GM12878 (cell line): ENCODE data around the gene STXBP2. TPM values are rescaled to one million over a fixed set of nuclear protein-coding genes. Genes with fewer than 3 reads are reported as not detected.

Experiments
- ATAC-seq: fragments of 200-7000 bp; cut with Tn5 transposase; 3 replicates; pipeline ENCODE4 v1.9.1; 2020; ENCODE audit warnings: mild to moderate bottlenecking, moderate library complexity
- BruUV-seq: library from RNA; stranded (reverse); fragments of 400-500 nt; replicated peaks from 2 replicates; lab custom pipeline; 2021; lab: Mats Ljungman, UMichigan
- CTCF ChIA-PET: fragments of 300-600 bp; sonication (Branson Sonifier 250); formaldehyde crosslinking; extraction: SDS; loops from one replicate; lab custom pipeline; 2021; ENCODE audit warnings: inconsistent platforms; lab: Yijun Ruan, JAX
- POLR2A ChIA-PET: fragments of 350-600 bp; formaldehyde crosslinking; extraction: SDS; loops from one replicate; lab custom pipeline; 2021; ENCODE audit warnings: inconsistent platforms; lab: Charles Lee
- RAD21 ChIA-PET: fragments of 300-600 bp; sonication (Branson Sonifier 250); formaldehyde crosslinking; loops from one replicate; lab custom pipeline; 2023; ENCODE audit warnings: antibody characterized with exemption; ENCODE audit not compliant: unreplicated experiment; lab: Charles Lee
- SMC1A ChIA-PET: fragments of 300-600 bp; sonication (Branson Sonifier 250); formaldehyde crosslinking; loops from one replicate; lab custom pipeline; 2023; ENCODE audit not compliant: unreplicated experiment, uncharacterized antibody; lab: Charles Lee
- DNase-seq: peaks from one replicate; pipeline ENCODE4 v3.0.0-alpha.2; 2011; ENCODE audit warnings: low read depth, low spot score
- FAIRE-seq: peaks from 3 replicates; lab custom pipeline; 2011; peaks lifted over from hg19 to GRCh38; lab: Jason Lieb, UNC
- H2AFZ ChIP-seq: 2 replicates; pipeline ENCODE4 v1.6.0; 2011; ENCODE audit warnings: low read depth, low read length, control low read depth; ENCODE audit not compliant: control insufficient read depth
- H3K27ac ChIP-seq: 2 replicates; pipeline ENCODE4 v1.5.1; 2011; ENCODE audit warnings: control low read depth; ENCODE audit not compliant: control insufficient read depth, insufficient read depth
- H3K27me3 ChIP-seq, 2 experiments: replicated peaks in 1 of 2; 2 replicates each; pipeline versions ENCODE4 v1.6.0 to v1.6.1; 2011; ENCODE audit warnings: low read length in 1 of 2; ENCODE audit not compliant: control insufficient read depth in 2 of 2, insufficient read depth in 2 of 2
- H3K36me3 ChIP-seq, 2 experiments: 2 replicates each; pipeline ENCODE4 v1.5.1; 2011; ENCODE audit warnings: low read length in 1 of 2; ENCODE audit not compliant: control insufficient read depth in 2 of 2, insufficient read depth in 2 of 2
- H3K4me1 ChIP-seq: 2 replicates; pipeline ENCODE4 v1.6.1; 2011; ENCODE audit warnings: mild to moderate bottlenecking, low read length, moderate library complexity, mixed read lengths; ENCODE audit not compliant: control insufficient read depth, insufficient read depth
- H3K4me2 ChIP-seq: 2 replicates; pipeline ENCODE4 v1.6.0; 2011; ENCODE audit warnings: control low read depth; ENCODE audit not compliant: control insufficient read depth, insufficient read depth
- H3K4me3 ChIP-seq: fragments of 200-600 bp; sonication (generic); 2 replicates; pipeline ENCODE4 v1.5.1; 2016
- H3K79me2 ChIP-seq: 2 replicates; pipeline ENCODE4 v1.6.0; 2011; ENCODE audit warnings: low read length; ENCODE audit not compliant: control insufficient read depth, insufficient read depth
- H3K9ac ChIP-seq: 2 replicates; pipeline ENCODE4 v1.8.0; 2011; ENCODE audit warnings: low read length, control low read depth, mixed read lengths; ENCODE audit not compliant: control insufficient read depth, insufficient read depth
- H3K9me3 ChIP-seq: replicated peaks from 3 replicates; pipeline ENCODE4 v1.5.1; 2011; ENCODE audit warnings: mild to moderate bottlenecking, low read length; ENCODE audit not compliant: control insufficient read depth, insufficient read depth
- H4K20me1 ChIP-seq: 2 replicates; pipeline ENCODE4 v1.6.0; 2011; ENCODE audit not compliant: control insufficient read depth, insufficient read depth
- ATF3 ChIP-seq: IDR thresholded peaks from 2 replicates; pipeline ENCODE4 v1.6.1; 2011; ENCODE audit warnings: low read depth, mild to moderate bottlenecking, low read length, moderate library complexity, borderline replicate concordance; ENCODE audit errors: extremely low read depth
- BCL3 ChIP-seq: IDR thresholded peaks from 2 replicates; pipeline ENCODE4 v1.6.1; 2011; ENCODE audit warnings: borderline replicate concordance, low read depth, mild to moderate bottlenecking, moderate library complexity, low read length; ENCODE audit not compliant: insufficient read depth, poor library complexity, severe bottlenecking
- CHD4 ChIP-seq: fragments of 200-600 bp; sonication (generic); IDR thresholded peaks from 2 replicates; pipeline ENCODE4 v1.6.1; 2016; ENCODE audit warnings: mild to moderate bottlenecking
- CTCF ChIP-seq, 3 experiments: IDR thresholded peaks in 2 of 3; conservative IDR thresholded peaks in 1 of 3; 2 replicates each; pipeline ENCODE4 v1.5.1; 2011; ENCODE audit warnings: low read depth in 3 of 3, low read length in 3 of 3, mild to moderate bottlenecking in 3 of 3, control low read depth in 2 of 3, moderate library complexity in 2 of 3, inconsistent platforms in 1 of 3, mixed read lengths in 1 of 3; ENCODE audit not compliant: control insufficient read depth in 2 of 3, insufficient read depth in 1 of 3; ENCODE audit errors: extremely low read depth in 1 of 3
- DPF2 ChIP-seq: fragments of 450-650 bp; IDR thresholded peaks from 2 replicates; pipeline ENCODE4 v1.6.1; 2017; ENCODE audit warnings: mild to moderate bottlenecking
- HDAC2 ChIP-seq: fragments of 200-600 bp; sonication (generic); IDR thresholded peaks from 2 replicates; pipeline ENCODE4 v1.6.1; 2017
- KAT2A ChIP-seq: conservative IDR thresholded peaks from 2 replicates; pipeline ENCODE4 v1.6.1; 2011; ENCODE audit warnings: low read depth, low read length; ENCODE audit not compliant: control insufficient read depth
- MTA2 ChIP-seq: fragments of 450-650 bp; IDR thresholded peaks from 2 replicates; pipeline ENCODE4 v1.6.1; 2016; ENCODE audit warnings: low read depth, mild to moderate bottlenecking, moderate library complexity
- MYC ChIP-seq: IDR thresholded peaks from 2 replicates; pipeline ENCODE4 v1.6.1; 2011; ENCODE audit warnings: mild to moderate bottlenecking, low read length, moderate library complexity, inconsistent platforms; ENCODE audit not compliant: insufficient read depth, insufficient replicate concordance, insufficient read length, severe bottlenecking
- POLR2A ChIP-seq: IDR thresholded peaks from 2 replicates; pipeline ENCODE4 v1.6.1; 2011; ENCODE audit warnings: low read depth, mild to moderate bottlenecking, low read length
- POU2F2 ChIP-seq: IDR thresholded peaks from 3 replicates; pipeline ENCODE4 v1.6.1; 2011; ENCODE audit warnings: low read depth, mild to moderate bottlenecking, low read length, borderline replicate concordance
- SIN3A ChIP-seq: IDR thresholded peaks from 2 replicates; pipeline ENCODE4 v1.6.1; 2012; ENCODE audit warnings: low read depth, low read length, improper control_type of control experiment
- USF2 ChIP-seq: IDR thresholded peaks from 2 replicates; pipeline ENCODE4 v1.6.1; 2011; ENCODE audit warnings: low read depth, low read length, improper control_type of control experiment, borderline replicate concordance
- ZBTB33 ChIP-seq: fragments of 450-650 bp; IDR thresholded peaks from 2 replicates; pipeline ENCODE4 v1.6.1; 2017; ENCODE audit warnings: mild to moderate bottlenecking
- WGBS: methylation state at CpG from one replicate; pipeline ENCODE4 v1.1.6; 2016; ENCODE audit warnings: low lambda C conversion rate; ENCODE audit not compliant: insufficient replicate concordance, insufficient coverage; ENCODE audit errors: missing lambda C conversion rate; 5-methylcytosine and 5-hydroxymethylcytosine counted together
- in situ Hi-C: fragments of 300-500 bp; cut with MboI; formaldehyde crosslinking; loops from 9 replicates; pipeline ENCODE4 v1.14.3; 2018; ENCODE audit warnings: mixed read lengths
- intact Hi-C: fragments of 100-400 bp; cut with micrococcal nuclease; formaldehyde crosslinking; loops from one replicate; pipeline ENCODE4 v1.14.2; 2022; ENCODE audit not compliant: unreplicated experiment
- polyA plus RNA-seq, 11 experiments: library from polyadenylated mRNA; depleted of rRNA in 4 of 11; unstranded in 6 of 11; stranded (reverse) in 5 of 11; fragments of >200 nt; fragmentation: Nextera tagmentation in 4 of 11; fragmentation: Illumina TruSeq in 1 of 11; extraction: Ambion mirVana in 4 of 11; extraction: Trizol in 1 of 11; gene quantifications; 1 replicate in 1 of 11; 2 replicates in 10 of 11; pipeline versions ENCODE4 v1.2.1 to v1.2.3, GENCODE V29; 2011 to 2016; ENCODE audit warnings: inconsistent platforms in 2 of 11, missing spikeins in 2 of 11, low read depth in 1 of 11
- total RNA-seq, 4 experiments: library from RNA; depleted of rRNA in 3 of 4; stranded (reverse); fragments of >200 nt in 3 of 4; fragmentation: Illumina TruSeq in 1 of 4; extraction: Trizol in 1 of 4; gene quantifications; 2 replicates each; pipeline versions ENCODE4 v1.2.1 to v1.2.3, GENCODE V29; 2013 to 2021

Gene STXBP2
- total and polyA plus RNA-seq, 10 of the 15 experiments (the other 5 are each of a cell fraction or from before 2014, with no cell fraction given) = 2.6 to 111 (median 61.4) TPM

- intact Hi-C loops = loop anchor here (1.0 to 10.0 kb wide), 3 partner anchors 111 to 294 kb away; no protein-coding TSS in a partner anchor
- ATAC-seq (peak; percentile 73), FAIRE-seq (peak; percentile 75), DNase-seq (no peak)
- ChIA-PET SMC1A (interaction anchor here (2.9 kb wide), 1 partner anchor 110 kb away, joined by 12 read pairs; no protein-coding TSS in a partner anchor), POLR2A (interaction anchor here (0.7 kb wide), 1 partner anchor 20 kb away, joined by 3 read pairs; no protein-coding TSS in a partner anchor), CTCF (interaction anchor here (0.7 to 3.6 kb wide), 4 partner anchors 111 to 131 kb away, joined by 3 to 20 read pairs (median 5); no protein-coding TSS in a partner anchor), RAD21 (interaction anchor here (0.8 to 0.9 kb wide), 3 partner anchors 18 to 127 kb away, joined by 3 to 4 read pairs (median 4); no protein-coding TSS in a partner anchor)
- 31% methylated on average over 29 of the region's 30 CpGs for WGBS
- Histone ChIP-seq H3K36me3 (peaks cover 0 to 3% of the 10 kb centered on the region in 2 experiments; a peak in 2 of 4 replicates), H3K27me3 (no peaks in the 10 kb centered on the region; a peak in 1 of 4 replicates), H3K4me1 (peaks cover 44% of the 10 kb centered on the region), H3K27ac (no peak overlapping the region), H3K9me3 (no peaks in the 10 kb centered on the region; the same call in 2 of the 3 replicates), H3K9ac (no peak overlapping the region), H4K20me1 (no peaks in the 10 kb centered on the region), H2AFZ (peak overlapping the region; percentile 56), H3K4me3 (no peak overlapping the region), H3K79me2 (peaks cover 23% of the 10 kb centered on the region), H3K4me2 (peak overlapping the region; percentile 64)
- in situ Hi-C loops = no loop called here
- no TSS peak for BruUV-seq
- TF ChIP-seq CTCF (IDR thresholded peaks at IDR 0.05 in 2 of 3, conservative IDR thresholded peaks at IDR 0.05 in 1 of 3; ENCODE audit: control insufficient read depth in 2 of 3, extremely low read depth in 1 of 3, insufficient read depth in 1 of 3, low read depth in 3 of 3, low read length in 3 of 3) (peak; percentile 63 to 90 (median 86)), POU2F2 (peak; percentile 74; the same call in 2 of the 3 replicates), BCL3 (peak; percentile 96), DPF2 (0 out of 2 replicates have a peak, but pooled peaks have one; percentile 21), POLR2A (no peak), HDAC2 (no peak), MTA2 (no peak), USF2 (peak; percentile 68), KAT2A (no peak), ZBTB33 (peak; percentile 57; the same call in 1 of the 2 replicates), MYC (no peak), ATF3 (peak; percentile 34; the same call in 1 of the 2 replicates), SIN3A (no peak), CHD4 (no peak)
These were observed 42.3 kb downstream of the STXBP2 start for GRCh38 chr19:7678971-7679751.
